H1 (cell line): ENCODE data around the gene UVRAG. TPM values are rescaled to one million over a fixed set of nuclear protein-coding genes. Genes with fewer than 3 reads are reported as not detected.

Experiments
- CTCF ChIA-PET: fragments of 300-600 bp; sonication (Branson Sonifier 250); formaldehyde crosslinking; loops from one replicate; lab custom pipeline; 2021; ENCODE audit not compliant: partially characterized antibody; lab: Charles Lee
- POLR2A ChIA-PET: fragments of 300-600 bp; sonication (Branson Sonifier 250); formaldehyde crosslinking; loops from one replicate; lab custom pipeline; 2021; ENCODE audit warnings: inconsistent platforms; ENCODE audit not compliant: partially characterized antibody; lab: Charles Lee
- DNase-seq, 2 experiments: peaks; one replicate each; pipeline versions ENCODE4 v3.0.0 to v3.0.0-alpha.2; 2010 to 2022; ENCODE audit warnings: low spot score in 2 of 2, low read depth in 1 of 2, mixed read lengths in 1 of 2
- FAIRE-seq: peaks from 2 replicates; lab custom pipeline; 2011; peaks lifted over from hg19 to GRCh38; lab: Jason Lieb, UNC
- H2AFZ ChIP-seq: 2 replicates; pipeline ENCODE4 v1.8.1; 2012; ENCODE audit warnings: low read length, inconsistent platforms
- H2AK5ac ChIP-seq: 2 replicates; pipeline ENCODE4 v1.6.1; 2013; ENCODE audit warnings: low read depth, low read length
- H2BK120ac ChIP-seq: replicated peaks from 2 replicates; pipeline ENCODE3; 2013; ENCODE audit warnings: low read depth, low read length, inconsistent platforms
- H2BK12ac ChIP-seq: 2 replicates; pipeline ENCODE4 v1.6.1; 2013; ENCODE audit warnings: low read depth, low read length
- H2BK15ac ChIP-seq: 2 replicates; pipeline ENCODE4 v1.6.1; 2013; ENCODE audit warnings: low read length
- H2BK20ac ChIP-seq: 2 replicates; pipeline ENCODE4 v1.6.1; 2013; ENCODE audit warnings: low read length
- H2BK5ac ChIP-seq: 2 replicates; pipeline ENCODE4 v1.6.1; 2013; ENCODE audit warnings: low read depth, low read length
- H3K14ac ChIP-seq: 2 replicates; pipeline ENCODE4 v1.6.1; 2013; ENCODE audit warnings: inconsistent platforms; ENCODE audit not compliant: insufficient read length
- H3K18ac ChIP-seq: 2 replicates; pipeline ENCODE4 v1.6.1; 2013; ENCODE audit warnings: low read length; ENCODE audit errors: extremely low read depth
- H3K23ac ChIP-seq: 2 replicates; pipeline ENCODE4 v1.6.1; 2013; ENCODE audit warnings: inconsistent platforms; ENCODE audit not compliant: insufficient read length
- H3K23me2 ChIP-seq: 2 replicates; pipeline ENCODE4 v1.6.1; 2013; ENCODE audit warnings: low read depth, low read length
- H3K27ac ChIP-seq: 2 replicates; pipeline ENCODE4 v1.6.1; 2011; ENCODE audit warnings: low read depth, low read length, inconsistent platforms
- H3K27me3 ChIP-seq, 4 experiments: replicated peaks in 1 of 4; 1 replicate in 1 of 4; 2 replicates in 3 of 4; pipeline versions ENCODE4 v1.6.1 to v1.8.1; 2011 to 2013; ENCODE audit warnings: low read length in 3 of 4, mild to moderate bottlenecking in 3 of 4, inconsistent platforms in 2 of 4, mixed read lengths in 2 of 4, moderate library complexity in 1 of 4; ENCODE audit not compliant: control insufficient read depth in 3 of 4, insufficient read depth in 3 of 4; ENCODE audit errors: extremely low read depth in 1 of 4
- H3K36me3 ChIP-seq, 4 experiments: 2 replicates each; pipeline versions ENCODE4 v1.6.1 to v1.8.1; 2011 to 2013; ENCODE audit warnings: mild to moderate bottlenecking in 4 of 4, low read length in 3 of 4, moderate library complexity in 2 of 4, control low read depth in 1 of 4, inconsistent platforms in 1 of 4; ENCODE audit not compliant: insufficient read depth in 4 of 4, control insufficient read depth in 2 of 4
- H3K4ac ChIP-seq: replicated peaks from 2 replicates; pipeline ENCODE3; 2013; ENCODE audit warnings: low read length, low read depth, mixed read lengths, inconsistent platforms; ENCODE audit not compliant: insufficient read length
- H3K4me1 ChIP-seq, 4 experiments: replicated peaks in 1 of 4; 1 replicate in 1 of 4; 2 replicates in 3 of 4; pipeline versions ENCODE4 v1.6.1 to v1.8.1; 2011 to 2013; ENCODE audit warnings: low read length in 3 of 4, inconsistent platforms in 2 of 4, mixed read lengths in 1 of 4; ENCODE audit not compliant: insufficient read depth in 4 of 4, control insufficient read depth in 3 of 4
- H3K4me2 ChIP-seq, 2 experiments: 2 replicates each; pipeline versions ENCODE4 v1.6.1 to v1.8.1; 2011 to 2013; ENCODE audit warnings: low read depth in 2 of 2, low read length in 2 of 2, control low read depth in 1 of 2, inconsistent platforms in 1 of 2, mild to moderate bottlenecking in 1 of 2; ENCODE audit not compliant: insufficient read depth in 1 of 2
- H3K4me3 ChIP-seq, 4 experiments: fragments of 200-600, 300-600 bp in 1 of 4; sonication (generic), shearing (Covaris generic), sonication (Bioruptor Twin) in 1 of 4; 2 replicates each; pipeline versions ENCODE4 v1.5.1 to v1.8.1; 2011 to 2016; ENCODE audit warnings: low read length in 4 of 4, low read depth in 3 of 4, control low read depth in 2 of 4, inconsistent platforms in 2 of 4, mild to moderate bottlenecking in 2 of 4, mixed read lengths in 1 of 4, moderate library complexity in 1 of 4; ENCODE audit not compliant: insufficient read depth in 2 of 4; ENCODE audit errors: extremely low read depth in 1 of 4
- H3K56ac ChIP-seq: replicated peaks from 2 replicates; pipeline ENCODE3; 2013; ENCODE audit warnings: low read depth, mild to moderate bottlenecking, mixed read lengths, low read length, inconsistent platforms; ENCODE audit not compliant: insufficient read length
- H3K79me1 ChIP-seq: 2 replicates; pipeline ENCODE4 v1.6.1; 2013; ENCODE audit warnings: low read depth, low read length, control low read depth
- H3K79me2 ChIP-seq, 2 experiments: 2 replicates each; pipeline versions ENCODE4 v1.6.1 to v1.8.1; 2012 to 2013; ENCODE audit warnings: low read length in 2 of 2, mild to moderate bottlenecking in 2 of 2, inconsistent platforms in 1 of 2; ENCODE audit not compliant: insufficient read depth in 2 of 2, control insufficient read depth in 1 of 2
- H3K9ac ChIP-seq, 4 experiments: replicated peaks in 1 of 4; 1 replicate in 1 of 4; 2 replicates in 3 of 4; pipeline versions ENCODE4 v1.6.1 to v1.8.1; 2011 to 2013; ENCODE audit warnings: low read depth in 3 of 4, low read length in 3 of 4, control low read depth in 2 of 4, mild to moderate bottlenecking in 2 of 4, moderate library complexity in 2 of 4, inconsistent platforms in 1 of 4; ENCODE audit errors: extremely low read depth in 1 of 4
- H3K9me3 ChIP-seq, 2 experiments: 2 replicates each; pipeline versions ENCODE4 v1.6.1 to v1.8.1; 2012 to 2013; ENCODE audit warnings: mild to moderate bottlenecking in 2 of 2, moderate library complexity in 2 of 2, control low read depth in 1 of 2, inconsistent platforms in 1 of 2, low read depth in 1 of 2, low read length in 1 of 2, mixed read lengths in 1 of 2; ENCODE audit not compliant: insufficient read depth in 2 of 2
- H4K20me1 ChIP-seq, 2 experiments: replicated peaks in 1 of 2; 2 replicates each; pipeline versions ENCODE3 to v1.8.1; 2011 to 2013; ENCODE audit warnings: inconsistent platforms in 2 of 2, low read length in 2 of 2, mild to moderate bottlenecking in 1 of 2; ENCODE audit not compliant: insufficient read depth in 2 of 2, control insufficient read depth in 1 of 2
- H4K5ac ChIP-seq: 2 replicates; pipeline ENCODE4 v1.6.1; 2013; ENCODE audit warnings: low read length, low read depth, mixed read lengths, inconsistent platforms; ENCODE audit not compliant: insufficient read length
- H4K8ac ChIP-seq: 2 replicates; pipeline ENCODE4 v1.8.0; 2013; ENCODE audit warnings: mild to moderate bottlenecking, moderate library complexity, low read length, inconsistent platforms; ENCODE audit not compliant: insufficient read depth; ENCODE audit errors: extremely low read depth
- H4K91ac ChIP-seq: replicated peaks from 2 replicates; pipeline ENCODE3; 2013; ENCODE audit warnings: low read length, mixed read lengths, inconsistent platforms; ENCODE audit not compliant: insufficient read length
- ASH2L ChIP-seq: fragments of 200-600, 300-600 bp; sonication (generic); IDR thresholded peaks from one replicate; pipeline ENCODE4 v1.7.1; 2017; ENCODE audit warnings: low read length
- ATF2 ChIP-seq: IDR thresholded peaks from 2 replicates; pipeline ENCODE4 v1.6.1; 2012; ENCODE audit warnings: low read length, inconsistent platforms
- BACH1 ChIP-seq: IDR thresholded peaks from 2 replicates; pipeline ENCODE4 v1.6.1; 2012; ENCODE audit warnings: low read length, improper control_type of control experiment
- BRCA1 ChIP-seq: IDR thresholded peaks from 2 replicates; pipeline ENCODE4 v1.6.1; 2012; ENCODE audit warnings: low read depth, low read length, improper control_type of control experiment
- CBX5 ChIP-seq: fragments of 300-800, 300-1000 bp; sonication (generic); IDR thresholded peaks from 2 replicates; pipeline ENCODE4 v1.7.1; 2016; ENCODE audit warnings: antibody characterized with exemption, low read length, low read depth
- CTBP2 ChIP-seq: IDR thresholded peaks from 2 replicates; pipeline ENCODE4 v1.7.0; 2011; ENCODE audit warnings: borderline replicate concordance, mild to moderate bottlenecking, moderate library complexity, mixed read lengths, low read length; ENCODE audit not compliant: insufficient read depth, insufficient read length
- EGR1 ChIP-seq: IDR thresholded peaks from 2 replicates; pipeline ENCODE4 v1.6.1; 2011; ENCODE audit warnings: low read depth, low read length, borderline replicate concordance
- MAFK ChIP-seq: IDR thresholded peaks from 2 replicates; pipeline ENCODE4 v1.6.1; 2012; ENCODE audit warnings: low read depth, mild to moderate bottlenecking, improper control_type of control experiment, low read length
- SAP30 ChIP-seq: fragments of 300-600 bp; sonication (generic); IDR thresholded peaks from 2 replicates; pipeline ENCODE4 v1.7.1; 2012; ENCODE audit warnings: low read length, moderate library complexity, mild to moderate bottlenecking, inconsistent platforms; ENCODE audit not compliant: insufficient read depth, insufficient replicate concordance
- SIX5 ChIP-seq: IDR thresholded peaks from 2 replicates; pipeline ENCODE4 v1.6.1; 2011; ENCODE audit warnings: mild to moderate bottlenecking, low read depth, low read length
- YY1 ChIP-seq: IDR thresholded peaks from 2 replicates; pipeline ENCODE4 v1.6.1; 2011; ENCODE audit warnings: low read depth, mild to moderate bottlenecking, low read length
- WGBS, 2 experiments: shearing (Covaris generic) in 1 of 2; methylation state at CpG; one replicate each; pipeline versions ENCODE4 v1.1.6 to v1.1.7; 2013 to 2015; ENCODE audit warnings: low lambda C conversion rate in 2 of 2, mixed read lengths in 2 of 2, inconsistent platforms in 1 of 2, low coverage in 1 of 2, missing lambda C conversion rate in 1 of 2; ENCODE audit not compliant: insufficient replicate concordance in 2 of 2, insufficient coverage in 1 of 2, insufficient read length in 1 of 2; ENCODE audit errors: extremely low coverage in 1 of 2, missing lambda C conversion rate in 1 of 2; 5-methylcytosine and 5-hydroxymethylcytosine counted together
- polyA plus RNA-seq, 7 experiments: library from polyadenylated mRNA; depleted of rRNA in 3 of 7; stranded (reverse) in 5 of 7; unstranded in 2 of 7; fragments of >200 nt in 5 of 7; fragments of 200-250 nt in 2 of 7; gene quantifications; 1 replicate in 5 of 7; 2 replicates in 1 of 7; 4 replicates in 1 of 7; pipeline versions ENCODE4 v1.2.1 to v1.2.3, GENCODE V29; 2011 to 2013; ENCODE audit warnings: missing spikeins in 2 of 7, mixed read lengths in 2 of 7
- total RNA-seq: library from RNA; stranded (reverse); fragmentation: NEBNext Ultra II Directional; extraction: Animal tissue kit (Norgen Biotek cat#: 25700); gene quantifications from 2 replicates; pipeline ENCODE4 v1.2.1, GENCODE V29; 2021
- TF ChIP-seq, protein P1 (sequence below): IDR thresholded peaks from 2 replicates; pipeline ENCODE4 v1.6.1; 2011; ENCODE audit warnings: low read depth, mild to moderate bottlenecking, low read length; ENCODE audit not compliant: insufficient read depth

Gene UVRAG
- total and polyA plus RNA-seq, 2 of the 8 experiments (the other 6 are each of a cell fraction or from before 2014, with no cell fraction given): 5.5 to 14.7 TPM

- H4K5ac ChIP-seq: no peak overlapping the region
- no peaks in the 10 kb centered on the region; a peak in 2 of 7 replicates for H3K27me3 ChIP-seq
- H3K36me3 ChIP-seq: no peaks in the 10 kb centered on the region
- no peak overlapping the region for H2BK15ac ChIP-seq
- no peak overlapping the region for H2BK5ac ChIP-seq
- no peak overlapping the region for H2AFZ ChIP-seq
- H2AK5ac ChIP-seq: no peak overlapping the region
- POLR2A ChIA-PET: no interaction called here
- H3K27ac ChIP-seq: no peak overlapping the region
- peaks cover 2% of the 10 kb centered on the region; the same call in 1 of the 2 replicates for H3K23me2 ChIP-seq
- H3K79me1 ChIP-seq: no peaks in the 10 kb centered on the region
- H4K20me1 ChIP-seq: no peaks in the 10 kb centered on the region
- 79% methylated on average over 5 of the region's 5 CpGs; no CpG with 5 or more reads in 1 of the 2 experiments for WGBS, 2 experiments
- FAIRE-seq (no peak), DNase-seq (no peak)
- H3K79me2 ChIP-seq: no peaks in the 10 kb centered on the region
- no peak overlapping the region for H2BK12ac ChIP-seq
- H4K8ac ChIP-seq: no peak overlapping the region
- no peak overlapping the region for H3K4me3 ChIP-seq
- H3K4ac ChIP-seq: no peak overlapping the region
- no peak overlapping the region for H2BK120ac ChIP-seq
- no peak overlapping the region for H4K91ac ChIP-seq
- CTCF ChIA-PET: interaction anchor here (0.6 to 2.0 kb wide), 3 partner anchors 22 to 173 kb away, joined by 3 to 4 read pairs (median 3); no protein-coding TSS in a partner anchor
- no peaks in the 10 kb centered on the region for H3K9me3 ChIP-seq
- no peak overlapping the region for H2BK20ac ChIP-seq
- peaks cover 0 to 4% (median 2%) of the 10 kb centered on the region in 4 experiments; a peak in 2 of 7 replicates for H3K4me1 ChIP-seq
- H3K9ac ChIP-seq: no peak overlapping the region
- no peak overlapping the region for H3K56ac ChIP-seq
- H3K14ac ChIP-seq: no peak overlapping the region
- no peak overlapping the region for H3K4me2 ChIP-seq
- H3K23ac ChIP-seq: no peak overlapping the region
- H3K18ac ChIP-seq: no peak overlapping the region
- no peak for TF ChIP-seq EGR1
- no peak for TF ChIP-seq ASH2L
- no peak for TF ChIP-seq SIX5
- TF ChIP-seq, protein P1, sequence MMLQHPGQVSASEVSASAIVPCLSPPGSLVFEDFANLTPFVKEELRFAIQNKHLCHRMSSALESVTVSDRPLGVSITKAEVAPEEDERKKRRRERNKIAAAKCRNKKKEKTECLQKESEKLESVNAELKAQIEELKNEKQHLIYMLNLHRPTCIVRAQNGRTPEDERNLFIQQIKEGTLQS: no peak
- TF ChIP-seq BACH1: no peak
- no peak for TF ChIP-seq CBX5
- no peak for TF ChIP-seq ATF2
- TF ChIP-seq MAFK: no peak
- TF ChIP-seq YY1: no peak
- TF ChIP-seq CTBP2: no peak
- no peak for TF ChIP-seq BRCA1
- no peak for TF ChIP-seq SAP30
Observed at GRCh38 chr11:76174330-76174729, 359.3 kb downstream of the UVRAG start.
